GM12874 (cell line): ENCODE results near the gene PEF1.

ENCODE experiments used
- CTCF ChIP-seq: IDR thresholded peaks from 2 replicates; pipeline ENCODE4 v1.5.1; 2011; ENCODE audit warnings: low read depth, mild to moderate bottlenecking, control low read depth, low read length, moderate library complexity; ENCODE audit not compliant: insufficient read depth

Gene PEF1

GRCh38 chr1:31659889-31660288 is 15.2 kb upstream of the PEF1 start:
- no peak for TF ChIP-seq CTCF

DNA sequence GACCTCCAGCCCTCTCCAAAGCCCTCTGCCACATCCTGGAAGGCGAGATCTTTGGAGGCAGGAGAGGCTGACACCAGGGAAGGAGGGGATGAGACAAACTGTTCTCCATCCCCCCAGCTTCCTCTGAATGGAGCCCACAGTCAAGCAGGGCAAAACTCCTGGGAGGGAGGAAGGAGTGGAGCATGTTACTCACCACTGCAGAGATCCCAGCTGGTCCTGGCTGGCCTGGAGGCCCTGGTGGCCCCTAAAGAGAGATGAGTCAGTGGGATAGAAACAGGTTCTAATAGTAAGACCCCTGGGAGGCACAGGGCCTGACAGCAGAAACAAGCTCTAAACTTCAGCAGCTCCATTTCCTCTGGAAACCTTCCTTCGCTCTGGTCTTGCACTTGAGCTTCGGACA is 14.0 kb upstream of the PEF1 start:
- no peak for TF ChIP-seq CTCF

- no peak for TF ChIP-seq CTCF
Measured at GRCh38 chr1:31657972-31658510, 13.4 kb upstream of the PEF1 start.

DNA sequence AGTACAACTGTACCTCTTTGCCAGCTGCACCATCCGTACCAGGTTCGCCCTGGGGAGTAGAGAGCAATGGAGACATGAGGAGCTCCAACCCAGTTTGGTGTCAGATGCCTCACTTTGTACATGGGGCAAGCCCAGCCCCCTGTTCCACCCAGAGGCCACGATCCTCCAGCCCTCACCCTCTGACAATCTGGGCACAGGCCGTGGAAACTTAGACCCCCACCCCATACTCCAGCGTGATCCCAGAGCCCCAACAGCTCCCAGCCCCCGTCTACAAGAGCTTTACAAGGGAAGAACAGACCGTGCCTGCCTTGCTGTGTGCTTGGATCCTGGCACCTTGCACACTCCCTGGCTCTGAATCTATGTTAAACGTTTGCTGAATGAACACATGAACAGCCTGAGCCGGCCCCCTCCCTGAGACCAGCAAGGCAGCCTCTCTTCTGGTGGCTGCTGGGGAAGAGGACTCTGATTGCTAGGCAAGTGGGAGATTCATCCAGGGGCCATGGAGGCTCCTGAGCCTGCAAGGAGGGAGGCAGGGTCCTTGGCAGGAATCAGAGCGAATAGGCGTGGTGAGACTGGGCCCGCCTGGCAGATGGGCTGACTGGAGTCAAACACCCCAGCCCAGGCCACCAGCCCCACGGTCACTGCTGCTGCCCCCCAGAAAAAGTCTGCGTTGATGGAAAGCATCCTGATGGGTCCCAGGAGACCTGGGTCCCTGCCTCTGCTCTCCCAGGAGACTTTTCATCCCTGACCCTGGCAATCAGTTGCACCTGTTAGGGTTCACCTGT is 12.5 kb upstream of the PEF1 start:
- no peak for TF ChIP-seq CTCF

DNA sequence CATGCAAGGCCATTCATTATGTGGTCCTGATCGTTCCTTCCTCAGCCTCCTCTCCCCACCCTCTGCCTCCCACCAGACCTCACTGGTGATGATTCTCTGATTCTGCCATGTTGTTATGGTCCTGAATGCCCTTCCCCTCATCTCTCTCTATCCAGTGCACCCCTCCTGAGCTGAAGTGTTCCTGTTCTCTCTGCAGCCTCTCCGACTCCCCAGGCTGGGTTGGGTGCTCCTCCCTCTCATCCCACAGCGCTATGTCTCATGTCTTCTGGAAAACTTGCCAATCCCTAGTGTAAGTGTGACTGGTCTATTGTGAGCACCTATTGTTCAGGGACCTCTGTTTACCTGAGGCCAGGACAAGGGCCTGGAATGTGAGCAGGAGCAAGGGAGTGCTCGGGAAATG is 11.1 kb upstream of the PEF1 start:
- no peak for TF ChIP-seq CTCF

DNA sequence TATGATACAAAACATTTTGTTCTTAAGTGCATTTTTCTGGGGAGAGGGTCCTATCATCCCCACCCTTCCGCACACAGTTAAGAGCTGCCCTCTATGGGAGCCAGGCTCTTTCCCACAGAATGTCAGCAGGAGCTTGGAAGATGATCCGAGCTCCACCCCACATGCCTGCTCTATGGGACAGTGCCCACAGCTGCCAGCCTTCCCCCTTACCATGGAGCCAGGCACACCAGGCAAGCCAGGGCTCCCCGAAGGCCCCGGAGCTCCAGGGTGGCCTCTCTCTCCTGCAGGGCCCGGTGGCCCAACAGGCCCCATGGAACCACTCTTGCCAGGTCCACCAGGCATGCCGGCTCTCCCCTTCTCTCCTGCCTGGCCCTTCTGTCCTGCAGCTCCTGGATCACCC is 10.4 kb upstream of the PEF1 start:
- TF ChIP-seq CTCF, result no peak

- no peak for TF ChIP-seq CTCF
Measured at GRCh38 chr1:31654474-31654776, 9.7 kb upstream of the PEF1 start.
